Liver (tissue), 3 donors: ENCODE results near the gene POGZ.

Experiments
- EGR1 ChIP-seq, 2 donors: IDR thresholded peaks; 2 replicates each; pipeline ENCODE4 v1.6.1; 2016 to 2018; ENCODE audit warnings: antibody characterized with exemption in 2 of 2, low read depth in 2 of 2
- JUND ChIP-seq, 2 donors: IDR thresholded peaks; 2 replicates each; pipeline ENCODE4 v1.6.1; 2016; ENCODE audit warnings: antibody characterized with exemption in 2 of 2
- RAD21 ChIP-seq, 2 donors: IDR thresholded peaks; 2 replicates each; pipeline ENCODE4 v1.6.1; 2016; ENCODE audit warnings: antibody characterized with exemption in 2 of 2, mild to moderate bottlenecking in 2 of 2
- TAF1 ChIP-seq: conservative IDR thresholded peaks from 2 replicates; pipeline ENCODE4 v1.6.1; 2016; ENCODE audit warnings: antibody characterized with exemption, mild to moderate bottlenecking
- YY1 ChIP-seq: IDR thresholded peaks from 2 replicates; pipeline ENCODE4 v1.6.1; 2016; ENCODE audit warnings: antibody characterized with exemption, mild to moderate bottlenecking
- TF ChIP-seq, protein P1 (sequence below): fragments of 150-350 bp; IDR thresholded peaks from 2 replicates; pipeline ENCODE4 v1.5.1; 2017; ENCODE audit warnings: improper control_type of control experiment, low read depth, low read length; ENCODE audit not compliant: missing input control
- TF ChIP-seq, protein P2 (sequence below): IDR thresholded peaks from 2 replicates; pipeline ENCODE4 v1.6.1; 2016; ENCODE audit warnings: antibody characterized with exemption
- TF ChIP-seq, protein P3 (sequence below): IDR thresholded peaks from 2 replicates; pipeline ENCODE4 v1.6.1; 2016; ENCODE audit warnings: antibody characterized with exemption, mild to moderate bottlenecking
- TF ChIP-seq, protein P4 (sequence below): IDR thresholded peaks from 2 replicates; pipeline ENCODE4 v1.6.1; 2016; ENCODE audit warnings: antibody characterized with exemption
- TF ChIP-seq, protein P5 (sequence below): IDR thresholded peaks from 2 replicates; pipeline ENCODE4 v1.6.1; 2016; ENCODE audit warnings: antibody characterized with exemption
- donor health status: healthy.
- donor health status: healthy.

DNA sequence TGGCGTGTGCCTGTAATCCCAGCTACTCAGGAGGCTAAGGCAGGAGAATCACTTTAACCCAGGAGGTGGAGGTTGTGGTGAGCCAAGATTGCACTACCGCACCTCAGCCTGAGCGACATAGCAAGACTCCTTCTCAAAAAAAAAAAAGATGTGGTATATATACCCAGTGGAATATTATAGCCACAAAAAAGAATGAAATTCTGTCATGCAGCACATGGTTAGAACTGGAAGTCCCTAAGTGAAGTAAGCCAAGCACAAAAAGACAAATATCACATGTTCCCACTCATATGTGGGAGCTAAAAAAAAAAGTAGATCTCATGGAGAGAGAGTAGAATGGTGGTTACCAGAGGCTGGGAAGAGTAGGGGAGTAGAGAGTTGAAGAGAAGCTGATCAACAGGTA lies 41.2 kb downstream of the POGZ start:
- TF ChIP-seq, protein P1, sequence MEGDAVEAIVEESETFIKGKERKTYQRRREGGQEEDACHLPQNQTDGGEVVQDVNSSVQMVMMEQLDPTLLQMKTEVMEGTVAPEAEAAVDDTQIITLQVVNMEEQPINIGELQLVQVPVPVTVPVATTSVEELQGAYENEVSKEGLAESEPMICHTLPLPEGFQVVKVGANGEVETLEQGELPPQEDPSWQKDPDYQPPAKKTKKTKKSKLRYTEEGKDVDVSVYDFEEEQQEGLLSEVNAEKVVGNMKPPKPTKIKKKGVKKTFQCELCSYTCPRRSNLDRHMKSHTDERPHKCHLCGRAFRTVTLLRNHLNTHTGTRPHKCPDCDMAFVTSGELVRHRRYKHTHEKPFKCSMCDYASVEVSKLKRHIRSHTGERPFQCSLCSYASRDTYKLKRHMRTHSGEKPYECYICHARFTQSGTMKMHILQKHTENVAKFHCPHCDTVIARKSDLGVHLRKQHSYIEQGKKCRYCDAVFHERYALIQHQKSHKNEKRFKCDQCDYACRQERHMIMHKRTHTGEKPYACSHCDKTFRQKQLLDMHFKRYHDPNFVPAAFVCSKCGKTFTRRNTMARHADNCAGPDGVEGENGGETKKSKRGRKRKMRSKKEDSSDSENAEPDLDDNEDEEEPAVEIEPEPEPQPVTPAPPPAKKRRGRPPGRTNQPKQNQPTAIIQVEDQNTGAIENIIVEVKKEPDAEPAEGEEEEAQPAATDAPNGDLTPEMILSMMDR, result no peak
- TF ChIP-seq EGR1 (IDR thresholded peaks at IDR 0.05; ENCODE audit: low read depth in 2 of 2) (no peak), TAF1 (no peak), YY1 (no peak), RAD21 (IDR thresholded peaks at IDR 0.05) (no peak), JUND (IDR thresholded peaks at IDR 0.05) (no peak)
- TF ChIP-seq, protein P2, sequence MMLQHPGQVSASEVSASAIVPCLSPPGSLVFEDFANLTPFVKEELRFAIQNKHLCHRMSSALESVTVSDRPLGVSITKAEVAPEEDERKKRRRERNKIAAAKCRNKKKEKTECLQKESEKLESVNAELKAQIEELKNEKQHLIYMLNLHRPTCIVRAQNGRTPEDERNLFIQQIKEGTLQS, result no peak
- TF ChIP-seq, protein P3, sequence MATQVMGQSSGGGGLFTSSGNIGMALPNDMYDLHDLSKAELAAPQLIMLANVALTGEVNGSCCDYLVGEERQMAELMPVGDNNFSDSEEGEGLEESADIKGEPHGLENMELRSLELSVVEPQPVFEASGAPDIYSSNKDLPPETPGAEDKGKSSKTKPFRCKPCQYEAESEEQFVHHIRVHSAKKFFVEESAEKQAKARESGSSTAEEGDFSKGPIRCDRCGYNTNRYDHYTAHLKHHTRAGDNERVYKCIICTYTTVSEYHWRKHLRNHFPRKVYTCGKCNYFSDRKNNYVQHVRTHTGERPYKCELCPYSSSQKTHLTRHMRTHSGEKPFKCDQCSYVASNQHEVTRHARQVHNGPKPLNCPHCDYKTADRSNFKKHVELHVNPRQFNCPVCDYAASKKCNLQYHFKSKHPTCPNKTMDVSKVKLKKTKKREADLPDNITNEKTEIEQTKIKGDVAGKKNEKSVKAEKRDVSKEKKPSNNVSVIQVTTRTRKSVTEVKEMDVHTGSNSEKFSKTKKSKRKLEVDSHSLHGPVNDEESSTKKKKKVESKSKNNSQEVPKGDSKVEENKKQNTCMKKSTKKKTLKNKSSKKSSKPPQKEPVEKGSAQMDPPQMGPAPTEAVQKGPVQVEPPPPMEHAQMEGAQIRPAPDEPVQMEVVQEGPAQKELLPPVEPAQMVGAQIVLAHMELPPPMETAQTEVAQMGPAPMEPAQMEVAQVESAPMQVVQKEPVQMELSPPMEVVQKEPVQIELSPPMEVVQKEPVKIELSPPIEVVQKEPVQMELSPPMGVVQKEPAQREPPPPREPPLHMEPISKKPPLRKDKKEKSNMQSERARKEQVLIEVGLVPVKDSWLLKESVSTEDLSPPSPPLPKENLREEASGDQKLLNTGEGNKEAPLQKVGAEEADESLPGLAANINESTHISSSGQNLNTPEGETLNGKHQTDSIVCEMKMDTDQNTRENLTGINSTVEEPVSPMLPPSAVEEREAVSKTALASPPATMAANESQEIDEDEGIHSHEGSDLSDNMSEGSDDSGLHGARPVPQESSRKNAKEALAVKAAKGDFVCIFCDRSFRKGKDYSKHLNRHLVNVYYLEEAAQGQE, result no peak
- TF ChIP-seq, protein P4, sequence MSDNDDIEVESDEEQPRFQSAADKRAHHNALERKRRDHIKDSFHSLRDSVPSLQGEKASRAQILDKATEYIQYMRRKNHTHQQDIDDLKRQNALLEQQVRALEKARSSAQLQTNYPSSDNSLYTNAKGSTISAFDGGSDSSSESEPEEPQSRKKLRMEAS, result no peak
- TF ChIP-seq, protein P5, sequence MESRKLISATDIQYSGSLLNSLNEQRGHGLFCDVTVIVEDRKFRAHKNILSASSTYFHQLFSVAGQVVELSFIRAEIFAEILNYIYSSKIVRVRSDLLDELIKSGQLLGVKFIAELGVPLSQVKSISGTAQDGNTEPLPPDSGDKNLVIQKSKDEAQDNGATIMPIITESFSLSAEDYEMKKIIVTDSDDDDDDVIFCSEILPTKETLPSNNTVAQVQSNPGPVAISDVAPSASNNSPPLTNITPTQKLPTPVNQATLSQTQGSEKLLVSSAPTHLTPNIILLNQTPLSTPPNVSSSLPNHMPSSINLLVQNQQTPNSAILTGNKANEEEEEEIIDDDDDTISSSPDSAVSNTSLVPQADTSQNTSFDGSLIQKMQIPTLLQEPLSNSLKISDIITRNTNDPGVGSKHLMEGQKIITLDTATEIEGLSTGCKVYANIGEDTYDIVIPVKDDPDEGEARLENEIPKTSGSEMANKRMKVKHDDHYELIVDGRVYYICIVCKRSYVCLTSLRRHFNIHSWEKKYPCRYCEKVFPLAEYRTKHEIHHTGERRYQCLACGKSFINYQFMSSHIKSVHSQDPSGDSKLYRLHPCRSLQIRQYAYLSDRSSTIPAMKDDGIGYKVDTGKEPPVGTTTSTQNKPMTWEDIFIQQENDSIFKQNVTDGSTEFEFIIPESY, result no peak
